ENCODE measurements around the gene USP38.

GRCh38 chr4:143254491-143255226, 69.9 kb downstream of the USP38 start:
- TF ChIP-seq POLR2A (IDR thresholded peaks at IDR 0.05) (no peak), CTCF (IDR thresholded peaks at IDR 0.05 in 4 of 5, conservative IDR thresholded peaks at IDR 0.05 in 1 of 5) (no peak)

All from gastrocnemius medialis (tissue), 4 donors.